Measurements from ENCODE around the gene KIF26A. TPM values are rescaled to one million over a fixed set of nuclear protein-coding genes. Genes with fewer than 3 reads are reported as not detected.

Gene KIF26A
- total RNA-seq, 3 donors from 2014 or later, result 1.4 to 4.6 (median 2.2) TPM

- Histone ChIP-seq H3K9me3 (no peaks in the 10 kb centered on the region), H3K36me3 (no peaks in the 10 kb centered on the region), H3K27ac (no peak overlapping the region), H3K4me3 (peak overlapping the region in 2 of 3 donors; percentile 59 to 83), H3K4me1 (peaks cover 10 to 15% of the 10 kb centered on the region in 2 donors), H3K27me3 (peaks cover 0 to 44% of the 10 kb centered on the region in 2 donors)
- peak in 1 of 2 donors; percentile 44 for DNase-seq (ENCODE audit: low spot score in 2 of 2)
- TF ChIP-seq POLR2AphosphoS5 (IDR thresholded peaks at IDR 0.05) (no peak), POLR2A (IDR thresholded peaks at IDR 0.05) (no peak), CTCF (IDR thresholded peaks at IDR 0.05) (no peak)
- intact Hi-C loops (cut with DNase I; ENCODE audit: low total_unique reads), result no loop called here
Observed at GRCh38 chr14:104140463-104141331, 2.3 kb downstream of the KIF26A start.

DNA sequence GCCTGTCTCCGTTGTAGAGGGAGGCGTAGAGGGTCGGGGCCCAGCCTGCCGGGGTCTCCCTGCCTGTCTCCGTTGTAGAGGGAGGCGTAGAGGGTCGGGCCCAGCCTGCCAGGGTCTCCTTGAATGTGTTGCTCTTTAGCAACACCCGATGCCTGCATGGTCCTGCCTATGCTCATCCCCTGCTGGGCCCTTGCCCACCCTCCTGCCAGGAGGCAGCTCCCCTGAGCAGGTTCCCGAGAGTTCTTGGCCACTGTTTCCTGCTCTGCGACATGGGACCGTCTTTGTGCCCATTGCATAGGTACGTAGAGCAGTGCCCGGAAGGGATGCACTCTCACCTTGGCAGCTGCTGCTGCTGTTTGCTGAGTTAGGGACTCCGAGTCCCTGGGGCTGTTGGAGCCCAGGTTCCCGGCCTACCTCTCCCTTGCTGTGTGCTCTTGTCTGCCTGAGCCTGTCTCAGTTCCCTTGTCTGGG lies 3.3 kb downstream of the KIF26A start:
- H3K27ac ChIP-seq, result no peak overlapping the region
- TF ChIP-seq POLR2A (IDR thresholded peaks at IDR 0.05) (no peak), CTCF (IDR thresholded peaks at IDR 0.05) (no peak), POLR2AphosphoS5 (IDR thresholded peaks at IDR 0.05) (no peak)
- peaks cover 7 to 12% of the 10 kb centered on the region in 2 donors for H3K4me1 ChIP-seq
- peaks cover 0 to 41% of the 10 kb centered on the region in 2 donors for H3K27me3 ChIP-seq
- H3K9me3 ChIP-seq, result no peaks in the 10 kb centered on the region
- no peaks in the 10 kb centered on the region for H3K36me3 ChIP-seq
- no peak overlapping the region for H3K4me3 ChIP-seq
- intact Hi-C loops (cut with DNase I; ENCODE audit: low total_unique reads), result no loop called here
- DNase-seq (ENCODE audit: low spot score in 2 of 2), result peak in 1 of 2 donors; percentile 39

DNA sequence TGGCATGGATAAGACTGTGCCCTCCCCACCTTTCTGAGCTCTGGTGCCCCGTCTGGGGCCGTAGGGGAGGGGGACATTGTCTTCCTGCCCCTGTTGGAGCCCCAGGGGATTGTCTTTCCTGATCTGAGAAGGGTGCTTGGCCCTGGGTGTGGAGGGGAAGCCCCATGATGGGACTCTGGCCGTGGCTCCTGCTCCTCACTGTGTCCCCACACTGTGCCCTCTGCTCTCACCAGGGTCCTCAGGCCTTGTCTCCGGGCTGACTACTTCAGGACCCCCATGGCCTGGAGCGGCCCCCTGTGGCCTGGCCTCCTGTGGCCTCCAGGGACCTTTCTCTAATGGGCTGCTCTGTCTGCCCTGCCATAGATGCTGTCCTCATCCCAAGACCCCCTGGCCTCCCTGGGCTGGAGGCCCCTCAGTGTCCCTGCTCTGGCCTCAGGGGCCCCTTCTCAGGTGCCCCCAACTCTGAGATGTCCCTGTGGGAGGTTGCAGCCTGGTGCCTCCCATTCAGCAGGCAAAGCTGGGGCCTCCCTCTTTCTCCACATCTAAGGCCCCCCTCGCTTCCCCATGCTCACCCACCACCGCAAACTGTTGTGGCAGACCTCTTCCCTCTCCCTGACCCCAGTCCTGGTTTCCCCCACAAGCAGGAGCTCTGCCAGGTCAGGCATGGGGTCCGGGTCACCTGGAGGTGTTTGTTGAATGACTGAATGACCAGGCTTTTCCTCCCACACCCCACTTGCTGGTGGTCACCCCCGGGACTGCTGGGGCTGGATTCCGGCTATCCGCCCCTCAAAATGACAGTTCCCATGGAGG lies 4.0 kb downstream of the KIF26A start:
- TF ChIP-seq CTCF (IDR thresholded peaks at IDR 0.05) (no peak), POLR2A (IDR thresholded peaks at IDR 0.05) (no peak), POLR2AphosphoS5 (IDR thresholded peaks at IDR 0.05) (no peak)

DNA sequence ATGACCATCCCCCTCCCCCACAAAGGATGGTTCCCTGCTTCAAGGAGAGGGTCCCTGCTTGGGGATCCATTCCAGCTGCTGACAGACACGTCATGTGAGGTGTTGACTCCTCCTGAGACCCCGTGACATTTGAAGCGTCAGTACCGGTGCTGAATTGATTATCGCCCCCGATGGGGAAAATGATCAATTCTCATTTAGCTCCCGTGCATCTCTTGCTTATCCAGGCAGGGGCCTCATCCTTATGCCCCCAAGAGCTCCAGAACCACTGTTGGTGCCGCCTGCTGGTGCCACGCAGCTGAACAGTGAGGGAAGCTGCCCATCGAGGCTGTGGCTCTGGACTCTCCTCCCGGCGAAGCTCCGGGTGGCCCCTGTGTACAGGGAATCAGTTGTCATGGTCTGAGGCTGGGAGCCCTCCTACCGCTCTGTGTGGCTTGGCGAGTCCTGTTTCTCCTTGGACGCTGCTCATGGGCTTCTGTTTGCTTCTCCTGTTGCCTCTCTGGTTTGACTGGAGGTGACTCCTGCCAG lies 4.6 kb downstream of the KIF26A start:
- Histone ChIP-seq H3K27me3 (peaks cover 0 to 29% of the 10 kb centered on the region in 2 donors), H3K4me1 (peaks cover 0 to 7% of the 10 kb centered on the region in 2 donors), H3K27ac (no peak overlapping the region), H3K9me3 (no peaks in the 10 kb centered on the region), H3K36me3 (no peaks in the 10 kb centered on the region), H3K4me3 (no peak overlapping the region)
- DNase-seq (ENCODE audit: low spot score in 2 of 2), result no peak
- intact Hi-C loops (cut with DNase I; ENCODE audit: low total_unique reads), result no loop called here
- TF ChIP-seq POLR2A (IDR thresholded peaks at IDR 0.05) (no peak), CTCF (IDR thresholded peaks at IDR 0.05) (no peak), POLR2AphosphoS5 (IDR thresholded peaks at IDR 0.05) (no peak)

More for the DNA sequence above, 4.0 kb downstream of the KIF26A start:
- H3K27me3 ChIP-seq, result peaks cover 0 to 34% of the 10 kb centered on the region in 2 donors
- intact Hi-C loops (cut with DNase I; ENCODE audit: low total_unique reads), result no loop called here
- H3K27ac ChIP-seq, result no peak overlapping the region
- H3K4me3 ChIP-seq, result no peak overlapping the region
- DNase-seq (ENCODE audit: low spot score in 2 of 2), result no peak
- H3K9me3 ChIP-seq, result no peaks in the 10 kb centered on the region
- H3K36me3 ChIP-seq, result no peaks in the 10 kb centered on the region
- peaks cover under 1 to 9% of the 10 kb centered on the region in 2 donors for H3K4me1 ChIP-seq

Data from breast epithelium (tissue), 4 donors.